Lung microvascular endothelial cell (primary cell): ENCODE results near the gene NEDD8. TPM values are rescaled to one million over a fixed set of nuclear protein-coding genes. Genes with fewer than 3 reads are reported as not detected.
A peak's percentile ranks its signal among the peaks of the same experiment; 100 is the strongest.
"Not testable (repeated sequence)": the region's sequence is repeated elsewhere in the genome, so short reads cannot be mapped to it uniquely, and the experiment has no call there.

ENCODE experiments used
- DNase-seq, 2 donors: peaks; one replicate each; pipeline versions ENCODE4 v3.0.0 to v3.0.0-alpha.2; 2010; ENCODE audit warnings: low read depth in 2 of 2
- total RNA-seq: library from RNA; depleted of rRNA; stranded (reverse); fragments of >200 nt; gene quantifications from 2 replicates; pipeline ENCODE4 v1.2.1, GENCODE V29; 2014

The NEDD8 gene
- total RNA-seq, 1 donor from 2014 or later, result 210 TPM

DNA sequence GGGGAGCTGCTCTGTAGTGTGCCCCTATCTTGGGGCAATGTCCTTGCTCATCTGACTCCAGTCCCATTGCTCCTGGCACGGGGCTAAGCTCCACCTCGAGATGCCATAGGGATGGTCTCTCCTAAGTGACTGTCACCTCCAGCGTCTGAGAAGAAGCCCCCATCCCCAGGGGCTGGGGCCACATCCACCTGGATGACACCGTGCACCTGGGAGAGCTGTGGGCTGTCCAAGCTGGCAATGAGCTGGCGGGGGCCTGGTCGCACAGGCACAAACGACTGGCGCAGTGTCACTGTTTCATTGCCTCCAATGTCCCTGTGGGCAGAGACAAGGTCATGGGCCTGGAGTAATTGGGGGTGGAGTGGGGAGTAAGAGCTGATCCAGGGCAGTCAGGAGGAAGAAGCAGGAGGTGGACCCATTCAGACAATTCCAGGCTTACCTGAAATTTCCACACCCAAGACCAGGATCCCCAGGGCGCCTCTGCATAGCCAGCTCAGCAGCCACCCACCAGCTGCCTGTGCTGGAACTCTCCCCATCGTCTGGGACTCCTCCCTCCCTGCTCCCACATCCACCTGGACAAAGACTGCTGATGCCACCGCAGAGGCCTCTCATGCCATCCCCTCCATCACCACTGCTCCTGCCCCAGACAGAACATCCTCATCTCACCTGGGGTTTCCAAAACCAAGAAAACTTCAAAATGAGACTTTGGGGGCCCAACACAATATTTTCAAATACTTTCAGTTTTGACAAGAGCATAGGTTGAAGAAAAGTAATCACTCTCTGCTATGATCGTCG is 17.3 kb upstream of the NEDD8 start:
- no peak for DNase-seq

DNA sequence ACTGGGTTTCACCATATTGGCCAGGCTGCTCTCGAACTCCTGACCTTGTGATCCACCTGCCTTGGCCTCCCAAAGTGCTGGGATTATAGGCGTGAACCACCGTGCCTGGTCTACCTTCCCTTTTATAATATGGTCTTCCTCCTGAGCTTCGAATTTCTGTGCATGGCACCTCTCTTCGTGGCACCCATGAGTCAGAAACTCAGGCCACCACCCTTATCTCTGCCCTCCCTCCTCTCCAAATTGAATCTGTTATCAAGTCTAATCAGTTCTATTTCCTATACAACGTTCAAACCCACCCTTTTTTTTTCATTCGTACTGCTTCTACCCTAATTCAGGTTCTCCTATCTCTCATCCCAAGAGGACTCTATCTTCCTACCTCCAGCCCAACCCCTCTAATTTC is 15.3 kb upstream of the NEDD8 start:
- DNase-seq, result no peak

DNA sequence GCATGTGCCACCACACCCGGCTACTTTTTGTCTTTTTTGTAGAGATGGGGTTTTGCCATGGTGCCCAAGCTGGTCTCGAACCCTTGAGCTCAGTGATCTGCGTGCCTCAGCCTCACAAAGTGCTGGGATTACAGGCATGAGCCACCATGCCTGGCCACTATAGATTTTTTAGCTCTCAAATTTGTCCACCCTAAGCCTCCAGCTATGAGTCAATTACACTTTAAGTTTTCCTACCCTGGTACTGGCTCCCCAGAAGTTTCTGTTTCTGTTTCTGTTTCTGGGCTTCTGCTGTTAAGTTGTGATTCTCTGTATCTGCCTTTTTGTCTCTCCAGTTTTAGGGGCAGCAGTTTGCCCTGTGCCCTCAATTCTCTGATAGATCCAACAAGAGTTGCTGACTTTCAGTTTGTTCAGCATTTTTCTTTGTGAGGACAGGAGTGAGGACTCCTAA is 14.6 kb upstream of the NEDD8 start:
- no peak for DNase-seq

DNA sequence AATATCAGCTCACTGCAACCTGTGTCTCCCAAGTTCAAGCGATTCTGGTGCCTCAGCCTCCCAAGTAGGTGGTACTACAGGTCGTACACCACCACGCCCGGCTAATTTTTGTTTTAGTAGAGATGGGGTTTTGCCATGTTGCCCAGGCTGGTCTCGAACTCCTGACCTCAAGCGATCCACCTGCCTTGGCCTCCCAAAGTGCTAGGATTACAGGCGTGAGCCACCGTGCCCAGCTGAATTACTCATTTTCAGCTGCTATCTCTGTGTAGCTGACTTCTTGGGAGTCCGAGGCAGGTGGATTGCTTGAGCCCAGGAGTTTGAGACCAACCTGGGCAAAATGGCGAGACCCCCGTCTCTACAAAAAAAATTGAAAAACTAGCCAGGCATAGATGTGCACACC is 13.2 kb upstream of the NEDD8 start:
- DNase-seq, result not testable (repeated sequence)

DNA sequence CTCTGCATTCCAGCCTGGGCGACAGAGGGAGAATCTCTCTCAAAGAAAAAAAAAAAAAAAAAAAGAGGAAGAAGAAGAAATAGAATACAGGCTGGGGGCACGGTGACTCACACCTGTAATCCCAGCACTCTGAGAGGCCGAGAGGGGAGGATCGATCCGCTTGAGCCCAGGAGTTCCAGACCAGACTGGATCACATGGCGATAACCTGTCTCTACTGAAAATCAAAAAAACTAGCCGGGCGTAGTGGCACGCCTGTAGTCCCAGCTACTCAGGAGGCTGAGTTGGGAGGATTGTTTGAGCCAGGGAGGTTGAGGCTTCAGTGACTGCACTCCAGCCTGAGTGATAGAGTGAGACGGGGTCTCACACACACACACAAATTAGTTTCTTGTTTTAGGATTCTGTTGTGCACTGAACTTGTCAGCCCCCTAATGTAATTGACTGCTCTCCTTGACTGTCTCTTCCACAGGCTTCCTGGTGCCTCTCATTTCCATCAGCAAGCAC is 11.2 kb upstream of the NEDD8 start:
- peak in 1 of 2 donors; percentile 50 for DNase-seq

DNA sequence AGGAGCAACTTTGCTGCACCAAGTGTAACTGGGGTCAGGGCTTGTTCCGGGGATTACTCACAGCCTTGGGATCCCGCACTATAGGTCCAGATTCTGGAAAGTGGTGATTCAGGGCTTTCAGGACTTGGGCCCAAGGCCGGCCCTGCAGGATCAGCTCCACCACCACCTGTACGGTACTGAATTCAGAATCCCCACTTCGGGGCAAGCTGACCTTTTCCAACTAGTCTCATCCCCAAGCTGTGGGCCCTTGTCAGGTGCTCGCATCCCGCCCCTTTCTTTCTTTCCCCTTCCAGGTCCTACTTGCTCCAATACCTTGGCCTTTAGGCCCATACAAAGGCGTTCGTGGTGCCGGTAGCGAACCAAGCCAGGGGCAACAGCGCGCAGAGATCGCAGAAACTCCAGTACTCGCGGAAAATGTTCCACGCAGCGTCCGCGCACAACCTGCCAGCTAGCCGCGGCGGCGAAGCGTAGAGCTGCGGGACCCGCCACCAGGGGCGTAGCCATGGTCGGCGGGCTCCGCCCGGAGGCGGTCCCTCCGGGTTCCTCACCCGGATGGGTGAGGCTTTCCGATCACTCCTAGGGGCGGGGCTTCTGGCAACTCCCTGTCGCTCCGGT is 9.8 kb upstream of the NEDD8 start:
- peak; percentile 91 to 95 for DNase-seq

DNA sequence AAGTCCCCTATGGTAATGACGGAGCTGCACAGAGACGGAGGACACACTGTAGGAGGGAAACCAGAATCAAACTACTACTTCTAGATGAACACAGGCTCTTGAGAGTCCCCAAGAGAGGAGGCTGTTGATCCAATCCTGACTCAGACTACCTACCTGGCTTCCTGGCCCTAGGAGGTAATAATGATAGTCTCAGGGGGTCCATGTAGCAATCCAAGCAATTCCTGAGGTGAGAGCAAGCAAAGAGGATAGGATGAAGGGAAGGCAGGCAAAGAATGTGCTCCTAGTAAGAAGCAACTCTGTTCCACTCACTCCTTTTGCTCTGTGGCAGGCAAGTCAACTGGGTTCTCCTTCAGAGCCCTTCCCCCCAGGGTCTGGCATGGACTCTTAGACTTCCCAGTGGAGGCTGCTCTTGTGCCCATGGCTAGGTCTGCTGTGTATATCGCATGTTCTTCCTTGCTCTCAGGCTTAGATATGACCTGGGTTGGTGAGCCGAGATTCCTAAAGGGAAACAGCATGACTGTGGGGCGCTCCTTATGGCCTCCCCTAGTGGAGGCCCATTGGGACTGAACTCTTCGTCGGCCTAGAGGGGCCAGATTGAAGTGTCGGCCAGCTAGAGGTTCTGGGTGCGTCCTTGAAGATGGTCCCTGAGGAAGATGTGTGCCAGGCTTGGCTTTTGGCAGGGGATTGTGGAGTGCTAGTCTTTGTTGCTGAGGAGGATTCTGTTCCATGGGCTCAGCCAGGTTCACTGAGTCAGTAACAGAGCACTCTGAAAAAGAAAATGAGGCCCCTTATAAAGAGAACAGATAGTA is 8.1 kb upstream of the NEDD8 start:
- DNase-seq, result no peak

DNA sequence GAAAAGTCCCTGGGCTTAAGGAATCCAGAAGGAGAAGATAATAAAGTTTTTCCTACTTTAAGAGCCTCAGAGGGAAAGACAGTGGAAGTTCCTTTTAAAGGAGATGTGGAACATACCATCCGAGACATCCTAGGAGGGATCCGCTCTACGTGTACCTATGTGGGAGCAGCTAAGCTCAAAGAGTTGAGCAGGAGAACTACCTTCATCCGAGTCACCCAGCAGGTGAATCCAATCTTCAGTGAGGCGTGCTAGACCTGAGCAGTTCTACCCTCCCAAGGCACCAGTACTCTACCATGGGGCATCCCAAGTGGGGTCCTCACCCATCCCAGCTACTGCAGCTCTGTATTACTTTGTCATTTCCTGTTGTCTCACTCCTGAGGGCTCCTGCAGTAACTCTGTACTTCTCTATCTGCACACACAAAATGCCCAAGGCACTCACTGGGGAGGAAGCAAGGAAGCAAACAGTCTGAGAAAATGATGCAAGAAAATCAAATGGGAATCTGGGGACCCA is 6.4 kb upstream of the NEDD8 start:
- no peak for DNase-seq

DNA sequence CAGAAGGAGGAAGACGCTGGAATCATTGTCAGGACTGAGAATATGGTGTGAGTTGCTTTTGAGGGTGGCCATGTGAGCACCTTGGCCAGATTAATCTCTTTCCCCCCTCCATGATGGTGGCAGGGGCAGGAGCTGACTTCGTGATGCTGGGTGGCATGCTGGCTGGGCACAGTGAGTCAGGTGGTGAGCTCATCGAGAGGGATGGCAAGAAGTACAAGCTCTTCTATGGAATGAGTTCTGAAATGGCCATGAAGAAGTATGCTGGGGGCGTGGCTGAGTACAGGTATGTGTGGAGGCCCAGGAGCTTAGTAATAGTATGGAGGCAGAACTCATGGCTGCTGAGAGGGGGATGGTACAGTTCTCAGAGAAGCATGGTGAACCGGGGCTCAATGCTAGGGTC is 6.0 kb upstream of the NEDD8 start:
- DNase-seq, result no peak

DNA sequence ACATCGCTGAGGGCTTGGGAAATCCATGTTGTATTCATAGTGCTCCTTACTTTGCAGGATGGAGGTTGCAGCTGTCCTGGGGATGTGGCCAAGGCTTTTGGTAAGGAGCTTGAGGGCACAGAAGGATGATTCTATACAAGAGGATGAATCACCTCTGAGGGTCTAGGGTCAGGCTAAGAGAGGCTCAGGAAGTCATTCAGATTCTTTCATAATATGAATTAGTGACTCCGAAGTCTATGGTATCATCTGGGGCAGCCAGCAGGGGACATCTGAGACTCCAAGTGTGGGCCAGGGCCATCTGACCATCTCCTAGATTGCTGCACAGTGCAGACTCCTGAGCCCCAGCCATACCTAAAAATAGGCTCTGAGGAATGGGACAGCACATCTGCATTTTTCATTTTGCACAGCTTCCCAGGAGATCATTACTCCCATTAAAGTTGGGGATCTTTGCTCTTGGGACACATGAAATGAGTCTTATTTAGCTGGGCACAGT is 5.3 kb upstream of the NEDD8 start:
- no peak for DNase-seq

DNA sequence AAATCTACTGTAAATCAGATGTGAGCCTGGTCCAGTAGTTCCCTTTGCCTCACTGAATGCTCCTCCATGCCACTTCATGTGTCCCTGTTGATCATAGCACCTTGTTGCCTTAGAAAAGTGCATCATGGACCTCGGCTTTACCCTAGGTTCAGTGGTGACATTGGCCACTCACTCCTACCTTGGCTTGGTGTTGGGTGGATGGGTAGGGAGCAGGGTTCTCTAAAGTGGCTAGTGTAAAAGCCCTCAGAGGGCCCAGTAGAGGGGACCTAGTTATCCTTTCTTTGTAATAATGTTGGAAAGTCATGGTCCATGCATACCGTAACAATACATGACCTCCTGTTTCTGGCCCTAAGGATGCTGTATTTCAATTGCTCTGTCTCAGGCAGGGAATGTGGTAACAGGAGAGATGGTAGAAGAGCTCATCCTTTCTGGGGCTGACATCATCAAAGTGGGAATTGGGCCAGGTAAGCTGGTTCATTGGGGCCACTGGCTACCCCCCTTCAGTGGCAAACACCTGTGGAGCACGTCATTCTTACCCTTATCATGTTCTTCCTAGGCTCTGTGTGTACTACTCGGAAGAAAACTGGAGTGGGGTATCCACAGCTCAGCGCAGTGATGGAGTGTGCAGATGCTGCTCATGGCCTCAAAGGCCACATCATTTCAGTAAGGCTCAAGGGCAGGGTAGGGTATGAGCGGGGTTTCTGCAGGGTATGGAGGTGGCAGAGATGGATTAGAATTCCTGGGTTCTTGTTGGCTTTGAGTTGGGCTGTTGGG is 4.7 kb upstream of the NEDD8 start:
- no peak for DNase-seq

DNA sequence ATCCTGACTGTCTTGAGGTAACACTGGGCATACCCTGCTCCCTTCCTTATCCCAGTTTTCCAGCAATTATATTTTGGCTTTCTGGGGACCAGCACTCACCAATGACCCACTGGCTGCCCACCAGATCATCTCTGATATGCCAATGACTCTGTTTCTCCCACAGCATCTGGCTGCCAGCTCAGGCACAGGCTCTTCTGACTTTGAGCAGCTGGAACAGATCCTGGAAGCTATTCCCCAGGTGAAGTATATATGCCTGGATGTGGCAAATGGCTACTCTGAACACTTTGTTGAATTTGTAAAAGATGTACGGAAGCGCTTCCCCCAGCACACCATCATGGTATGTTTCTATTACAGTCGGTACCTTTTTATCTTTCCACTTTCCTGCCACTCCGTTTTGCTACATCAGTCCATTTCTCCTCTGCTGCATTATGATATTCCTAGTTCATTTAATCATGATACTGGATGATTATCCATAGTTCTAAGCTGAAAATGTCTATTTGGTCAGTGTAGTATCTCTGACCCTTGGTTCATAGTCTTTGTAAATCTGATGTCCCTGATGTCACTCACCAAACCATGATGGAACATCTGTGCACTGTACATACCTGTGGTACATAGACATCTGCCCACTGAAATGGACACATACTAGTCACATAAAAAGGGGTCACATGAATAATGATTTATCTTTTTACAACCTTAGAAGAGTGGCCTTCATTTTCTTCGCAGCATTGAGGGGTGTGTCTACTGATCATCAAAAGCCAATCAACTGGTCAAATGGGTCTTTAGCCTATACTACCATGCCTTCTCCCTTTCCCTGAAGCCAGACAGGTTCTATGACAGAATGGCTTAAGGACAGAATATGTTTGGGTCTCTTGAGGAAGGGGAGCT is 3.9 kb upstream of the NEDD8 start:
- DNase-seq, result no peak

DNA sequence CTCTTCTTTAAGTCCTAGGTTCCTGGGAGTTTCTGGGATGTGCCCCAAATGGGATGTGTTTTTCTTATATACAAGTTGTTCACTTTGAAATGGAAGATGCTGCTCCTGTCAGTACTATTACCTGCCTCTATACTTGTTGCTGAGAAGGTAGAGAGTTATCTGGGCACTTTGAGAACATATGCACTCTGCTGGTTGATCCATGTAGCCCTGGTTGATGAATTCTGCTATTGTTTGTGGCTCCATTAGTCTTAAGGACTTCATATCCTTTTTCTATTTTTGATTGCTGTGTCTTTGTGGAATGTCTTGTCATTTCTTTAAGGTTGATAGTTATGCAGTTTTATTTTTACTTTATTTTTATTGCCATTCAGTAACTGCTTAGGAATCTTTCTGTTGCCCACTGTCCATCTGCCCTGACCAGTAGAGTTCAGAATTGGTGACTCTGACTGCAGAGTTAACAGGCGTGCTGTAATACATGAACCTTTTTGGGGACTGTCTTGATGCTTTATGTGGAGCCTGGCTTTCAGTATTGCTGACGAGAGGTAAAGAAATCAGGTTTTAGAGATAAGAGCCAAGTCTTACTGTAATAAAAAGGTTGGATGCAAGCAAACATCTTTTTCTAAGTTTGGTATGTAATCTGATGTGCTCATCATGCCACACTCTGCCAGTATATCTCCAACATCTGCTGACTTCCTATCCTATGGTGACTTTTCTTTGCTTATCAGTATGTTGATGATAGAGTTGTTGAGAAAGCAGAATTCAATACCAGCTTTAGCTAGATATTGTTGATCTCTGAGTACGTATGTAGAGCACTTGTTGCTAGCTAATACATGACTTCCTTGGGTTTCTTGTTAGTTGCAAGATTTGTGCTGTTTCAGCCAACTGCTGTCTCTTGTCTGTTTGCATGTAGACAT is 2.2 kb upstream of the NEDD8 start:
- no peak for DNase-seq

DNA sequence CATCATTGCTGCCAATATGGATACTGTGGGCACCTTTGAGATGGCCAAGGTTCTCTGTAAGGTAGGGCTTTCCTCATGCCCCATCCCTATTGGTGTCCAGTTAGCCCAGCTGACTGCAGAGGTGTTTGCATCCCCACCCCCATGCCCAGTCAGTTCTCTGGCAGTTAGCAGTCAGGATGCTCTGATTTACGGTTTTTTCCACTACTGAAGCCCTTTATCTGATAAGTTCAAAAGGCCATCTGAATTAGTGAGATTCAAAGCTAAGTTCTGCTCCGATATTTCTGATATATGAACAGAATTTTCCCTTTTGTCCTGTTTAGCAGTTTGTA is 1.3 kb upstream of the NEDD8 start:
- DNase-seq, result peak in 1 of 2 donors; percentile 76

DNA sequence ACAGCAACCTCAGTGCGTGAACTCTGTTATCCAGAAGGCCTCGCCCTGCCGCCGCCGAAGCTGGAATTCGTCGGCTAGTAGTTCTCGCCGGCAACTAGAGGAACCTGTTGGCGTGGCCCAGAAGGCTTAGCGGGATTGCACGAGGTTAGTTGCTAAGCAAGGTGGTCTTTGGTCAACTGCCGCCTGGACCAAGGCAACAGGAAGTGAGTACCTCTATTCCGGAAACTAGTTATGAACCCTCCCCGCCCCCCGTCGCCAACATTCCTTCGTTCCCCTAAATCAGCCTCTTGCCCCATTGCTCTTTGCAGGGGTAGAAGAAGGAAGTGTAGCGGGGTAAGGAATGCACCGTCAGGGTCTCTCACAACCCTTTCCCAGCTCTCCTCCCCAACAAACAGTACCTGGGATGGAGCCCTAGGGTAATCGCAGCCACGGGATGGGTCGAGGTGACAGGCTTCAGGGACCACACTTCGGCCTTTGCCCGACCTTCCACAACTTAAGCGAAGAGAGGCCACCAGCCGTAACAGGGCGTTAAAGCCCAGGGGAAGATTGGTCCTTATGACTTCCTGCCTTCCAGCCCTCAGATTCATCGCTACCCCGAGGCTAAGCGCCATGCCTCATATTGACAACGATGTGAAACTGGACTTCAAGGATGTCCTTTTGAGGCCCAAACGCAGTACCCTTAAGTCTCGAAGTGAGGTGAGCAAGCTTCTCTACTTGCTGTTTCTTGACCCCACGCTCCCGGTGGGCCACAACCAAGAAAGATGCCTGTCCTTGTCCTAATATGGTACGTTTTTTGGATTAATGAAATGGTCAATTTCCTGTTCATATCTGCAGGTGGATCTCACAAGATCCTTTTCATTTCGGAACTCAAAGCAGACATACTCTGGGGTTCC is 724 bp upstream of the NEDD8 start, which contains the start of gene GMPR2:
Gene GMPR2 (plus strand): TSS at position 285 of the 893 bp plus-strand sequence. CDS start 325 bp downstream, at position 610.
- peak; percentile 28 to 35 for DNase-seq

DNA sequence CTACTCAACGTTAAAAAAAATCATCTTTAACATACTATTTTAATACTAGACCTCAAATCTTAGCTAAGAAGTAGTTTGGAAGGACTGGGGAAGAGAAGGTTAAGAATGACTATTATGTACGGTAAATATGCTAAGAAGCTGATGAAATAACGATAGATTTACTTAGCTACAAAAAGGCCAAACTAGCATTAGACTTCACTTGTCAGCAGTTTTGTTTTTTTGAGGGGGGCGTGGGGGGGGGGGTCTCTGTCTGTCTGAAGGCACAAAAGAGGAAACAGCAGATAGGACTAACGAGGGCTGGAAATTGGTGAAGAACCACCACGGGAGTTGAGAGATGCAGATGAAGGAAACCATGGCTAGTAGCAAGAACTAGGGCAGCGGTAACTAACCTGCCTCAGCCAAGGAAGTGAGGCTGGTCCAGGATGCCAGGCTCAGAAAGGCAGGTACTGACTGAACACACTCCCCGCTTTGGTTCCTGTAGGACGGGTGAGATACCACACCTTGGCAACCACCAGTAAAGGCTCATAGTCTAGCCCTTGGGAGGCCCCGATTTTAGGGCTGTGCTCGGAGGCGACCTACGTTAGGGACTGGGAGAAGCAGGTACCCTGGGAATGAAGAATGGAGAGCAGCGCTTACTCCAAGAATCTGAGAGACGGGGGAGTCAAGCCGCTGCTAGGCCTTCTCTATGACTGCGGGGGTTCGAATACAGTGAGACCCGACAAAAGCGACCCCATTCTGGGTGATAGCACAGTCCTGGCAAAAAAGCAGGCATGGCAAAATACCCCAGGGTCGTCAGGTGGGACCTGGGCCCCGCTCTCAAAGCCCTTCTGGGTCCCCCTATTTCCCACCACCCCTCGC is 675 bp downstream of the NEDD8 start:
- DNase-seq, result peak; percentile 23 to 36

DNA sequence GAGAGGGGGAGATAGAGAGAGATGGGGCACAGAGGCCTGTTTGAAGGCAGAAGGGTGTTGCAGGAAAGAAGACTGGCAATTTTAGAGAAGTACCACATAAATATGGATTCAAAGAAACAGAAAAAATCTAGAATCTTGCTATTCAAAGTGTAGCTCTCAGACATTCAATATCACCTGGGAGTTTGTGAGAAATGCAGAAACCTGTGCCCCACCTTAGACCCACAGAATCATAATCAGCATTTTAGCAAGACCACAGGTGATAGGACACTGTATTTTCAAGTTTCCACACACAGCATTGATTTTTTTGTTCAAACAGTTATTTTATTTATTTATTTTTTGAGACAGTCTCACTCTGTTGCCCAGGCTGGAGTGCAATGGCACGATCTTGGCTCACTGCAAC is 3.3 kb downstream of the NEDD8 start:
- DNase-seq, result no peak
